Fibroblast of upper back skin (primary cell): ENCODE data around the gene GJA3.

Source experiments
- DNase-seq: peaks from one replicate; pipeline ENCODE4 v3.0.0-alpha.2; 2013

GJA3 gene

DNA sequence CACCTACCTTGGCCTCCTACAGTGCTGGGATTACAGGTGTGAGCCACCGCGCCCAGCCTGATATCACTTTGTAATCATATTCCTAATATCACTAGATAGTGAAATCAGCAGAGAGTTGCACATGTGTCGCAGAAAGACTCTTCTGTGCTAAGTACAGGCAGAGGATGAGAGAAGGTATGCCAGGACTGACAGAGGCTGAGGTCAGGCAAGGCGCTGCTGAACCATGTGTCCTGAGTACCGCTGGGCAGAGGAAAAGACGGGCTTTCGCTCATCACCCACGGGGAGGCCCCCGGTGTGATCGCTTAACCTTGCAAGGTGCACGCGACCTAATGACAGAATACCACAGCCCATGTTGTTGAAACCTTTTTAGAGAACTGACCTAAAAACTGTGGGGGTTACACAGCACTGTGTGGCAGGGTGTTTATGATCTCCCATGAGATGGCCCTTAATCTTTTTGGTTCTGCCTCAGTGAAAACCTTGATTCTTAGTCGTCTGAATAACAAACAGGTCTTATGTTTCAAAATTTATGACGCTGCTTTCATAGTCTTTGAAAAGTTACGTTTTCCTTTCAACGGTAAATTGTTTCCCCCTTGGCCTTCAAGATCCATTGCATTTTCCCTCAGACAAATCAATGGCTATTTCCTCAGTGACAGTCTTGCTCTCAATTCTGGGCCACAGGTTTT, 12.2 kb downstream of the GJA3 start:
- no peak for DNase-seq

DNA sequence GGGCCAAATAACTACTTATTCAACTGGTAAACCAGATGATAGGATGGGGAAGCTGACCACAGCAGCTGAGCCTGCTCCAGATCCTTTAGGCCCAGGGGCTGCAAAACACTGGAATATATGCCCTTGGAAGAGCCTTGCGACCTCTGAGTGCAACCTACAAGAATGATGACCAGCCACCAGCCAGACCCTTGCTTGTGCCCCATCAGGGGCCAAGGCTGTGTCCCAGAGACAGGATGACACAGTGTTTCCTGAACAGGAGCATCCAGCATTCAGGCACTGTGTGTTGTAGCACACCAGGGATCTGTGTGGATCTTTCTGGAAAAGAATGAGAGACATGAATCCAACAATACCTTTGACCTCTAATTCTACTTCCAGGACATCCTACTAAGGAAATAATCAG, 14.5 kb downstream of the GJA3 start:
- no peak for DNase-seq

DNA sequence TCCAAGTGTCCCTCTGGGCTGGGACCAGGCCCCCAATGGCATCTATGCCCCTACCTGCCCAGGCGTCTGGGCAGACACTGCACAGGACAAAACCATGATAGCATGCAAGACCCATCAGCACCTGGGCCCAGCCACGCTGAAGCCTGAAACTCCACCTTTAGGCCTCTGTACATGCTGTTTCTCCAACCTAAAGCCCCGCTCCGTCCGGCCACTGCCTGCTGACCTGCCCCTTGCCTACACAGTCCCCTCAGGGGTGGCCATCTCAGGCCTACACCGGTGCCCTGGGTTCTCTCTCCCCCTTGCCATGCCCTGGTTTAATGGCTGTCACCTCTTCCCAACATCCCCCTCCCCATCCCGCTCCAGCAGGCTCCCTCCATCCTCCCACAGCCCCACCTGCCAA, 15.3 kb downstream of the GJA3 start:
- DNase-seq = no peak

DNA sequence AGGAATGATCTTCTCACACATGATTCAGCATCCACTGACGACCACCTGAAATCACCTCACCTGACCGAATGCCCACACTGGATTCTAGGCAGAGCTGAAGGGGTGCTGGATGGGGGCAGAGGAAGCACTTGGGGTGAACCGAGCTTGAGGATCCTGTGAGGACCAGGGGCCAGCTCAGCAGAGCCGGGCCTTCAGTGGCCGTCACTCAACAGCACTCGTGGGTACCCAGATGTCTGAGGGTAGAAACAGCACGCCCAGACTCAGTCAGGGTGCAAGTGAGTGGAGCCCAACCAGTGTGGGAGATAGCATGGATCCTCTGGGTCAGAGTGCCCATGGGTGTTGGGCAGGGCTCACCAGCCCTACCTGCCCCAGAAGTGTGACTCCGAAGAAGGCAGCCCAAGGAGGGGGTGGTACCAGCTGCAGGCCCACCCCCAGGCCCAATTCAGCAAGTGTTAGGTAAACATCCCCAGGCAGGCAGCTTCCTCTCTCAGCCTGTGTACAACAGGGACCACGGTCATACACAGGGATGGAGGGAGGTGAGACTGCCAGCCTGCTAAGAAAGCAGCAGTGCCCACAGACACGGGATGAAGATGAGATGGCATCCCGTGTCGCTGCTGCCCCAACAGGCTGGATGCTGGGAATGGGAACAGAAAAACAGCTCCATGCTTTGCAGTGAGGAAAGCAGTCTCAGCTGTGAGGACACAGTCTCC, 16.6 kb downstream of the GJA3 start:
- no peak for DNase-seq

DNA sequence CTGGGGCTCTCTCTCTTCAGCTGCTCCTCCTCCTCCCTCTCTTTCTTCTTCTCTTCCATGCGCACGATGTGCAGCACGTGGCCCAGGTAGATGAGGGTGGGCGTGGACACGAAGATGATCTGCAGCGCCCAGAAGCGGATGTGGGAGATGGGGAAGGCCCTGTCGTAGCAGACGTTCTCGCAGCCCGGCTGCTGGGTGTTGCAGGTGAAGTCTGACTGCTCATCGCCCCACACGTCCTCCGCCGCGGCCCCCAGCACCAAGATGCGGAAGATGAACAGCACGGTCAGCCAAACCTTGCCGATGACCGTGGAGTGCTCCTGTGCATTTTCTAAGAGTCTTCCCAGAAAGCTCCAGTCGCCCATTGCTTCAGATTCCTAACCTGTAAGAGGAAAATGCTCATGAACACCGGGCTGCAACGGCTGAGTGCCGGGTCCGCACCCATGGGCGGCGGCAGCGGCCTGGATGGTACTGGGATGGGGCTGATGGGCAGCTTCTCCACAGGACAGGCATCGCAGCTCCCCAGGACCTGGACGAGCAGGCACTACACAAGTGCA, 17.8 kb downstream of the GJA3 start:
- no peak for DNase-seq

DNA sequence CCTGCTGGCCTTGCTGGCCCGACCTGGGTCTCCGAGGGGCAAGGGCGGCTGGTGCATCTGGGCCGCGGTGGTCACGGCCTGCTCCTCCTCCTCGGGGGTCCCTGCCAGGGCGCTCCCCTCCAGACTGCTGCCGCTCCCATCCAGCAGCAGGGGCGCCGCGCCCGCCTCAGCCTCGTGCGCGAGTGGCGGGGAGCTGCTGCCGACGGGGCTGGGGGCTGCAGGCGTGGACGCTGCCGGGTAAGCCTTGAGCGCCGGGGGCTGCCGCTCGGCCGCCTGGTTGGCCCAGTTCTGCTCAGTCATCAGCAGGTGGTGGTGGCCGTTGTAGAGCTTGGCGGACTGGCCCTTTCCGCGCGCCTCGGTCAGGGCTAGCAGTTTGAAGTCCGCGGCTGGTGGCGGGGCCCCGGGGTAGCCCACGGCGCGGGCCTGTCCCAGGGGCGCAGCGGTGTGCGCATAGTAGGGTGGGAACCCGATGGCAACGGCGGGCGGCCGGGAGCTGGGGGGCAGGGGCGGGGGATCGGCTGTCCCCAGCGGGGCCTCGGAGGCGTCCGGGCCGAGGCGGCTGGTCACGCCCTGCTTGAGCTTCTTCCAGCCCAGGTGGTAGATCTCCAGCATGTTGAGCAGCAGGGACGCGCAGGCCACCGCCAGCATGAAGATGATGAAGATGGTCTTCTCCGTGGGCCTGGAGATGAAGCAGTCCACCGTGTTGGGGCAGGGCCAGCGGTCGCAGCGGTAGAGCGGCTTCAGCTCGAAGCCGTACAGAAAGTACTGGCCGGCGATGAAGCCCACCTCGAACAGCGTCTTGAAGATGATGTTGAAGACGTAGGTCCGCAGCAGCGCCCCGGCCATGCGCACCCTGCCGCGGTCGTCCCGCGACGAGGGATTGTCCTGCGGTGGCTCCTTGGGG, 18.6 kb downstream of the GJA3 start:
- DNase-seq = no peak

DNA sequence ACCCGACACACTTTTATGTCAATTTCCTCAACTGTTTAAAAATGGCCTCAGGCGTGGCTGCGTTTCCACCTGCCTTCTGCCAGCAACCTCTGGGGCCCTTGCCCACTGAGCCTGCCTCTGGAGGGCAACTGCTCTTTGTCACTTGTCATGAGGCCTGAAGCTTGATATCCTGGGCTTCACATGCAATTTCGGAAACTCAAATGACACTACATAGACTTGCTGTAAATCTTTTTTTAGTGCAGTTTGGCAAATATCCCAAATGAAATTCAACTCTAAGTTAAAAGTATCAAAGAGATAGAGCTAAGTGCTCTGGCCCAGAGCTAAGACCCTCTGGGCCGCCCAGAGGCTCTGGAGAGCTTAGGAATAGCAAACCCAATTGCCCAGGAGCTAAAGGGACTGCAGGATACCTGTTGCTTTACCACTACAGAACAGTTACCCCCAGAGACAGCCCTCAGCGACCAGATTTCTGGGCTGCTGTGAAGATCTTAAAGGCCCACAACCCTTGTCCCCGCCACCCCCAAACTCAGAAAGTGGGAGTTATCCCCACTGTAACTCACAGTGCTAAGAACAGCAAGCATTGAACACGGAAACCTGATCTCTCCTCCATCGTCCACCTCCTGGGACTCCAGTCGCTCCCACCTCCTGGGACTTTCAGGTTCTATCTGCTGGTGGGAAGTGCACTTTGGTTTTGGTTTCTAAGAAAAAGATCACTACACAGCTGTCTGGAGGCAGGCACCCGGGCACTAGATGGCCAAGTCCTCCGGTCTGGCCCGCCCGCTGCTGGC, 19.4 kb downstream of the GJA3 start:
- DNase-seq = no peak

DNA sequence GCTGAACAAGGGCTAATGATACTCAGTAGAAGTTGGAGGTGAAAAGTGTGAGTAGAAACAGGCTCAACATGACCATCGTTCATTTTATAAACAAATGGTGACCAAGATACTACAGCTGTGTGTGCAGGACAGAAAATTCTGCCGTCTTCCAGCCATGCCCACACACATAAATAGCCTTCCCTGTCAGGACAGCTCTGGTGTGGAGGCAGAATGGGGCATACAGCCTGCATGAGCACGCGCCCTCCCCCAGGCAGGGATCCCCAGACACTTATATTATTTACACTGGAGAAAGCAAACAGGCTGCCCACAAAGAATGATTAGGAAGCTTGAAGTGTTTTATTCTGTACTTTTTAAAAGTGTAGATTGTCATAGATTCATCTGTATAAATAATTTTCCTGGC, 20.4 kb downstream of the GJA3 start:
- DNase-seq = no peak

DNA sequence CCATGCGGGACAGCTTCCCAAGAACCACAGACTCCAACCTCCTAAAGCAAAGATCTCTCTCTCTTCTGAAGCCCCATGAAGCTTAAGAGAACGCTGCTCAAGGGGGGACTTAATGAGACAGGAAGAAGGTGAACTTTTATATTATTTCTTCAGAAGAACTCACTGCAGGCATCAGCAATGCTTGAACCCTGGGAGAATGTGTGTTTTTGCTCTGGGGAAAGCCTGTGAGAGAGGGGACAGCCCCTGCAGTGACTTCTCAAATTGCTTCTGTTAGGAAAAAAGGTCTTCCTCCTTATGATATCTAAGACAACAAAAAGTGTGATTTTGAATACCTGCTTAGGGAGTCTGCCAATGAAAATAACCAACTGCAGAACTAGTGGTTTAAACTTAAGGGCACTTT, 23.0 kb downstream of the GJA3 start:
- no peak for DNase-seq

DNA sequence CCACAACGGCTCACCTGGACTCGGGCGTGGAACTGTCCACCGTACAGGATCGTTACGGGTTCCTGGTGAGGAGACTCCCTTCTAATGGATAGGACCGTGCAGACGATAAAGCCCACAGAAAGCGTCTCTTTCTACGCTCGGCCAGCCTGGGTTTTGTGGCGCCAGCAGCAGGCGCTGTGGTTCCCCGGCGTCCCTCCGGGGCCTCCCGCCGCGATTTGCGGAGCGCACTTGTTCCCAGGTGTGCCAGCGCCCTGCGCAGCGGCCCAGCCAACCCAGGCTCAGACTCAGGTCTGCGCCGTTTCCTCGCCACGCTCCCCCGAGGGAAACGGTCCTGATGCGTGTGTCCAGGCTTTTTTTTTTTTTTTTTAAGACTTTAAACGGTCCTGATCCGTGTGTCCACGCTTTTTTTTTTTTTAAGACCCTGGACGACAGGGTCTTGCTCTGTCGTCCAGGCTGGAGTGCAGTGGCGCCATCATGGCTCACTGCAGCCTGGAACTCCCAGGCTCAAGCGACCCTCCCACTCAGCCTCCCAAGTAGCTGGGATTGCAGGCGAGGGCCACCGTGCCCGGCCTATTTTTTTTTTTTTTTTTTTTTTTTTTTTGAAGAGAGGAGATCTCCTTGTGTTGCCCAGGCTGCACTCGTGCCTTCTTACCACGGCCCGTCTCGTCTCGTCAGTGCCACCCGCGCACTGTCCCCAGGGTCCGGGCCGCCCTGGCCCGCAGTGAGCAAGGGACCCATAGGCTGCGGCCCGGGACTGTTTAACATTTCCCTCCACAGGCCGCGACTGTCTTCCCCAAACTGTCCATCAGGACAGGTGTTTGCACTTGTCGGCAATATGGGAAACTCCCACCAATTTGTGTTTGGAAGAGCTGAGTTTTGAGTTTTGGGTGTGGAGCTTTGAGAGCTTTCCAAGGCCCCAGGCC, 23.8 kb downstream of the GJA3 start:
- no peak for DNase-seq

DNA sequence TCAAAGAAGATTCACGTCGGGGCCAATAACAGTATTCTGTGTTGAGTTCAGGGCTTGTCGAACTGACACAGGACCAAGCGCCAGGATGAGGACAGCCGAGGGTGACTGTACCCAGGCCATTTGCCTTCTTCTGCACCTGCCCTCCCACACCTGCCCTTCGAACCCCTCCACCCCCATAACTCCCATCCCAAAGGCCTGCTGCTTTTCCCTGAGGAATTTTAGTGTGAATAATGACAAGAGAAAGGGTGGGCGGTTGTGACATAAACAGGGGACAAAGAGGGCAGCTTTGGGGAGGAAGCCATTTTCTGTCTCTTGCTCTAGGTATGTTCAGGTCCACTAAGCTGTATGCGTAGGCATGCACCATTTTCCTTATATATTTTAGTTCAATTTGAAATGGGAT, 26.1 kb downstream of the GJA3 start:
- no peak for DNase-seq

DNA sequence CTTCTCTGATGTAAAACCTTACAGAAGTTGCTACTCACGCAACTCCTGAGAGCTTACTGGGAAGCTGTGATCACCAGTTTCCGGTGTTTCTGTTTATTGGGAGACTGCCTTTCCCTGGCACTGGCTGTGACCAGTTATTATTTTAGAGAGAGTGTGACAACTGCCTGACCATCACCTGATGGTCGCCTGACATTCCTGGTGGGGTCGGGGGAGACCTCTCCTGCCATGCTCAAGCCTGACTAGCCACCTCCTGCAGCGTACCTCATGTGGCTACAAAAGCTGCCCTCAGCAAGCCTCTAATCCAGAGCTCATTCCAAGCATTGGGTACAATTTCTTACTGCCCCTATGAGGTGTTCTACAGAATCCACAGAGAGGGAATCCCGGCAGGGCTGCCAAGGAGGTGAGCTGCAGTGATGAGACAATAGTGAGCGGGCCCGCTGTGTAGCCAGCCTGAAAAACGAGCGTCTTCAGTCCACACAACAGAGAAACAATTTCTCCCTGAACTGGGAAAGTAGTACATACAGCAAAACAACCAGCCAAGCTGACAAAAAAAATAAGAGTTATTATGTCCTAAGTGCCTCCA, 28.7 kb downstream of the GJA3 start:
- no peak for DNase-seq

DNA sequence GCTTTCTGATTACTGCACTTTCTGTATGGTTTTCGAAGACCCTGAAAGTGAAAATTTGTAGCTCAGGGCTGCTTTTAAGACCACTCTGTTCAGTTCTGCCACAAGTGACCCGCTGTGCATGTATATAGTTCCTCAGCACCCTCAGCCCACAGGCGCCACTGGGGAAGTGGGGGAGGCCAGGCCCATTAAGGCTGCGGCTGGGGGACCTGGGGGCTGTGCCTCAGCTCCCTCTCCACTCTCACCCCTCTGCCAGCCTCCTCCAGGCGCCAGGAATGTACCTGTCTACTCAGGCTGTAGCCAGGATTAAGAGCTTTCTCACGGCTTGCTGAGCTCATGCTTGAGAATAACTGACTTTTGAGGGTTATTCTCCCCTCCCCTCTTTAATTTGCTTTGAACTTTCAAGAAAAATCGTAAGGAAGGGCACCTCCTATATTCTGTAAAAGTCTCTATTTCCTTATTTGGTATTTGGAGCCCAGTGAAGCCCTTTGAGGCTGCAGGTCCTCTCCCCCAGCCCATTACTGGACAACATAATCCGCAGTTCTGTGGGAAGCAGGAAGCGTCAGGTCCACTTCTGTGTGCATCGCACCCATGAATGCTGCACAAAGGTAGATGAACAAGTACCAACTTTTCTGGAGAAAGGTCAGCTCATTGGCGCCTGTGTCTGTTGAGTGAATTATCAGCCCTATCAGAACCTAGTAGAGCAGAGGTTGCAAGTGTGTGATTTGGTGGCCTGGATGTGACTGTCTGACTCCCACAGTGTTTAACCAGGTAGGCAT, 29.6 kb downstream of the GJA3 start:
- no peak for DNase-seq

DNA sequence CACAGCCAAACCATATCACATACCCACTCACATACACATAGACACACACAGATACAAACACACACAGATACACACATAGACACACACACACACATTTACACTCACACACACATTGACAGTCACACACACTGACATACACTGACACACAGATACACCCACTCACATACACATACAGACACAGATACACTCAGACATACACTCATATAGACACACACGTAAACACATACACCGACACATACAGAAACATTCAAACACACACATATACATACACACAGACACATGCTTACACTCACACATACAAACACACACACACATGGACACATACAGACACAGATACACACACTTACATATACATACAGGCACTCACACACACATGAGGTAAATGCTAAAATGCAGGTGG, 30.2 kb downstream of the GJA3 start:
- no peak for DNase-seq

DNA sequence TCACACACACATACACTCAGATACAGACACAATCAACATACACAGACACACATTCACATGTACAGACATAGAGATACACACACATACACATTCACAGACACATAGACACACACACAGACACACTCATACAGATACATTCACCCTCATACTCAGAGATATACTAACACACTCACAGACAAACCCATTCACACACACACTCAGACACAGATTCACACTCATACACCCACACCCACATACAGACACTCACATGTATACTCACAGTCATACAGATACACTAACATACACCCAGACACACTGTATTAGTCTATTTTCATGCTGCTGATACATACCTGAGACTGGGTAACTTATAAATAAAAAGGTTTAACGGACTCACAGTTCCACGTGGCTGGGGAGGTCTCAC, 30.8 kb downstream of the GJA3 start:
- no peak for DNase-seq

DNA sequence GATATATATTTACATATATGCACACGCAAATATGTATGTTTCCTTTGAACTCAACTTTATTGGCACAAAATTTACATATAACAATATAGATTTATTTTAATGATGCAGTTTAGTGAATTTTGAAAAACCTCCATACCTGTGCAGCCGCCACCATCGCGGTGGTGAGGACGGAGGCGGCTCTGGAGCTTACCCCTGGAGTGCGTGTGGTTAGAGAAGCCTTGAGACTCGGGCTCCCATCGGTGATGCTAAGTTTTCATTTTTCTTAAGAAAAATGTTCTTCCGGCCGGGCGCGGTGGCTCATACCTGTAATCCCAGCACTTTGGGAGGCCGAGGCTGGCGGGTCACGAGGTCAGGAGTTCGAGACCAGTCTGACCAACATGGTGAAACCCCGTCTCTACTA, 31.8 kb downstream of the GJA3 start:
- no peak for DNase-seq

DNA sequence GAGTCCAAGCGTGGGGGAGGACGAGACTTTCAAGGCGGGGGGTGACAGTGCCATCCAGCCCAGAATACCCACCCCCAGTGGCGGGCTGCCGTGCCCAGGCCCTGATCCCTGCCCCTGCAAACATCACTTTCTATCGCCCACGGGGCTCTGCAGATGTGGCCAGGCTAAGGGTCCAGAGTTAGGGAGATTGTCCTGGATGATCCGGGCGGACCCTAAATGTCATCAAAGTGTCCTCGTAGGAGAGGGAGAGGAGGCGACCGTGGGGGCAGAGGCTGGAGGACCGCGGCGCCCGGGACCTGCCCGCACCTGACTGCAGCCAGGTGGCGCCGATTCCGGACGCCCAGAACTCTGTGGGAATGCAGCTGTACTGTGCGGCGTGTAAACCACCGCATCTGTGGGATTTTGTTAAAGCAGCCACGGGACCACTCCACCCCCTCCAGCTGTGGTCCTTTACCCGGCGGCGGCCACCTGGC, 32.4 kb downstream of the GJA3 start:
- no peak for DNase-seq

DNA sequence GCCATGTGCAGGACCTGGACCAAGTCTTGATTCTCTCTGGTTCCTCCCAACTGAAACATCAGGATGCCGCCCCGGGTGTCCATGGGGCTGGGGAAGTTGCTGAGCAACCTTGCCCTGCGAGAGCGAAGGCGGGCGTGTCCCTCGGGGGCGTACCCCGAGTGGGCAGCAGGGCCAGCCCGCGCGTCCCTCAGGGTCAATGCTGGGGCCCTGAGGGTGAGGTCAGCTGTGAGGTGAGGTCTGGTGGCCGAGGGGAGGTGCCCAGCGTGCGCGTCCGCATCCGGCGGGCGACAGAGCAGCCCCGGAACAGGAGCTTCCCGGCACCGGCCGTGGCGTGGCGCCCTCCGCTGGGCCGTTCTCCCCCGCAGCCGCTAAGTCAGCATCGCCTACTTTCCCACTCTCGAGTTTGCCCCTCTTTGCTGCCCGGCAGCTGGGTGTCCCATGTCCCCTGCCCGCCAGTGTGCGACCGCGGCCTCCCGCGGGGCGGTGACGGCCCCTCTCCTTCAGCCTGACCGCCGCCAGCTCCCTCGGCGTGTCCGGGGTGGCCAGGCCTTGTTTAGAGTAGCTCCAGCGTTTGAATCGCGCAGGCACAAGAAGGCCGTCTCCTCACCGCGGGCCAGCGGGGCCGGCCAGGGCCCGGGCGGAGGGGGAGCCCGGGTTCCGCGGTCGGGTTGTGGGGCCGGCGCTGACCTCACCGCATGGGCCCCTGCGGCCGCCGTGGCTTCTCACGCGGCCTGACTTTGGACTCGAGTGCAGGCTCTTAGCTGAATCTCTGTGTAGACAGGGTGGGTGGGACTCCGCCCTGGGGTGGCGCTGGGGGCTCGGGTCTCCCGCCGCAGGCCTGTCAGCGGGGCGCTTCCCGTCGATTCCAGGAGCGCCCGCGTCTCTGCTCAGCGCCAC, 33.0 kb downstream of the GJA3 start:
- DNase-seq = peak; percentile 20

DNA sequence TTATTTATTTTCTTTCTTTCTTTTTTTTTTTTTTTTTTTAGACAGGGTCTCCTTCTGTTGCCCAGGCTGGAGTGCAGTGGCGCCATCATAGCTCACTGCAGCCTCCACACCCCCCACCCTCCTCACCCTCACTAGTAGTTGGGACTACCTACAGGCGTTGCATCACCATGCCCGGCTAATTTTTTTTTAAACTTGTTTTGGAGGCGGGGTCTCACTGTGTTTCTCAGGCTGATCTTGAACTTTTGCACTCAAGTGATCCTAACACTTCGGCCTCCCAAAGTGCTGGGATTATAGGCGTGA, 33.6 kb downstream of the GJA3 start:
- no peak for DNase-seq
